Muscle layer of duodenum (tissue), 2 donors: Measurements from ENCODE around the gene FUT7.
"Not testable (repeated sequence)": the region's sequence is repeated elsewhere in the genome, so short reads cannot be mapped to it uniquely, and the experiment has no call there.

Experiments used
- H3K27ac ChIP-seq: one replicate; pipeline ENCODE4 v1.7.0; 2013; ENCODE audit warnings: mild to moderate bottlenecking, low read length
- H3K27me3 ChIP-seq: one replicate; pipeline ENCODE4 v1.7.0; 2013; ENCODE audit warnings: low read depth, mild to moderate bottlenecking, control low read depth, low read length
- H3K36me3 ChIP-seq, 2 donors: one replicate each; pipeline ENCODE4 v1.7.0; 2013; ENCODE audit warnings: low read length in 2 of 2, control low read depth in 1 of 2, mild to moderate bottlenecking in 1 of 2; ENCODE audit not compliant: insufficient read depth in 2 of 2, control insufficient read depth in 1 of 2
- H3K4me1 ChIP-seq, 2 donors: one replicate each; pipeline ENCODE4 v1.7.0; 2013; ENCODE audit warnings: low read length in 2 of 2, mild to moderate bottlenecking in 2 of 2, control low read depth in 1 of 2, moderate library complexity in 1 of 2; ENCODE audit not compliant: insufficient read depth in 2 of 2, control insufficient read depth in 1 of 2
- H3K4me3 ChIP-seq, 2 donors: one replicate each; pipeline ENCODE4 v1.7.0; 2013; ENCODE audit warnings: low read length in 2 of 2, low read depth in 1 of 2, mild to moderate bottlenecking in 1 of 2
- H3K9me3 ChIP-seq, 2 donors: one replicate each; pipeline ENCODE4 v1.7.0; 2013; ENCODE audit warnings: low read length in 2 of 2, control low read depth in 1 of 2, mild to moderate bottlenecking in 1 of 2; ENCODE audit not compliant: control insufficient read depth in 1 of 2
- donor health status: healthy.

The FUT7 gene

GRCh38 chr9:137035937-137036336 is 4.0 kb upstream of the FUT7 start:
- Histone ChIP-seq H3K27me3 (no peaks in the 10 kb centered on the region), H3K4me3 (no peak overlapping the region), H3K4me1 (peaks cover 0 to 12% of the 10 kb centered on the region in 2 donors), H3K27ac (no peak overlapping the region), H3K9me3 (no peaks in the 10 kb centered on the region), H3K36me3 (peaks cover 0 to 23% of the 10 kb centered on the region in 2 donors)

DNA sequence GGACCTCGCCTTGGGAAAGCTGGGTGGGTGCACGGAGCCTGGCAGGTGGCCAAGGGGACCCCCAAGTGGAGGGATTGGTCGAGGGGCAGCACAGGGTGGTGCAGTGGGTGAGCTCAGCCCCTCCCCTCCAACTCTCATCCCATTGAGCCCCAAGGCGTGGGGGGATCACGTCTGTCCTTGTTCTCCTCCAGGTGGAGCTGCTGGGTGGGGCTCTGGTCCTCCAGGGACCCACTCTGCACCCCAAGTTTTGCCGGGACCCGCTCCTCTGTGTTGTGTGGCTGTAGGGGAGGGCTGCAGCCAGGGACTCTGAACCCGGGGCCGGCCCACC is 3.6 kb upstream of the FUT7 start:
- H3K27me3 ChIP-seq = no peaks in the 10 kb centered on the region
- peaks cover 0 to 12% of the 10 kb centered on the region in 2 donors for H3K4me1 ChIP-seq
- peaks cover 0 to 18% of the 10 kb centered on the region in 2 donors for H3K36me3 ChIP-seq
- no peaks in the 10 kb centered on the region for H3K9me3 ChIP-seq
- no peak overlapping the region for H3K27ac ChIP-seq
- H3K4me3 ChIP-seq = no peak overlapping the region

- H3K4me1 ChIP-seq = peaks cover 0 to 12% of the 10 kb centered on the region in 2 donors
- no peaks in the 10 kb centered on the region for H3K9me3 ChIP-seq
- no peak overlapping the region for H3K27ac ChIP-seq
- no peaks in the 10 kb centered on the region for H3K27me3 ChIP-seq
- H3K36me3 ChIP-seq = peaks cover 0 to 14% of the 10 kb centered on the region in 2 donors
- no peak overlapping the region for H3K4me3 ChIP-seq
These were observed 3.0 kb upstream of the FUT7 start for GRCh38 chr9:137034709-137035506.

GRCh38 chr9:137034039-137034708 is 2.3 kb upstream of the FUT7 start:
- Histone ChIP-seq H3K4me3 (peak overlapping the region in 1 of 2 donors; percentile 38), H3K27me3 (no peaks in the 10 kb centered on the region), H3K27ac (no peak overlapping the region), H3K36me3 (peaks cover 0 to 6% of the 10 kb centered on the region in 2 donors), H3K9me3 (no peaks in the 10 kb centered on the region), H3K4me1 (peaks cover 0 to 17% of the 10 kb centered on the region in 2 donors)

- not testable (repeated sequence) for H3K27ac ChIP-seq
- H3K4me1 ChIP-seq = peaks cover 0 to 24% of the 10 kb centered on the region in 2 donors
These were observed 1.6 kb upstream of the FUT7 start for GRCh38 chr9:137033481-137033880.

DNA sequence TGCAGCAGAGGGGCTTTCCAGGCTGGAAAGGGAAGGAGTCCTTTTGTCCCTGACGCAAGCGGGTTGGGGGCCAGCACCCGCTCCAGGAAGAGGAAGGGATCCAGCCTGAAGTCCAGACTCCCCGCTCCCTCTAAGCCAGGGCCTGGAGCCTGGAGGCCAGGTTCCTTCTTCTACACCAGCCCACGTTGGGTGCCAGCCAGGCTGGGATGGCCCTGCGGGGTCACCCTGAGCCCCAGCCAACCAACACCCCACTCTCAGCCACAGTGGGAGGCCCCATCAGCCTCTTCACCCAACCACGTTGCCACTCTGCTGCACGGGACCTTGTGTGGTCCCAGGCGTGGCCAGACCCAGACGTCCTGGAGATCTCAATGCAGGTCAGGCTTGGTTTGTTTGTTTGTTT is 970 bp upstream of the FUT7 start:
- Histone ChIP-seq H3K27ac (no peak overlapping the region), H3K27me3 (no peaks in the 10 kb centered on the region), H3K4me3 (peak overlapping the region in 1 of 2 donors; percentile 38), H3K36me3 (no peaks in the 10 kb centered on the region), H3K4me1 (peaks cover 0 to 26% of the 10 kb centered on the region in 2 donors), H3K9me3 (no peaks in the 10 kb centered on the region)

More at GRCh38 chr9:137033481-137033880, 1.6 kb upstream of the FUT7 start:
- H3K27me3 ChIP-seq, H3K9me3 ChIP-seq, H3K36me3 ChIP-seq: not testable (repeated sequence)
- H3K4me3 ChIP-seq = peak overlapping the region in 1 of 2 donors; percentile 38

DNA sequence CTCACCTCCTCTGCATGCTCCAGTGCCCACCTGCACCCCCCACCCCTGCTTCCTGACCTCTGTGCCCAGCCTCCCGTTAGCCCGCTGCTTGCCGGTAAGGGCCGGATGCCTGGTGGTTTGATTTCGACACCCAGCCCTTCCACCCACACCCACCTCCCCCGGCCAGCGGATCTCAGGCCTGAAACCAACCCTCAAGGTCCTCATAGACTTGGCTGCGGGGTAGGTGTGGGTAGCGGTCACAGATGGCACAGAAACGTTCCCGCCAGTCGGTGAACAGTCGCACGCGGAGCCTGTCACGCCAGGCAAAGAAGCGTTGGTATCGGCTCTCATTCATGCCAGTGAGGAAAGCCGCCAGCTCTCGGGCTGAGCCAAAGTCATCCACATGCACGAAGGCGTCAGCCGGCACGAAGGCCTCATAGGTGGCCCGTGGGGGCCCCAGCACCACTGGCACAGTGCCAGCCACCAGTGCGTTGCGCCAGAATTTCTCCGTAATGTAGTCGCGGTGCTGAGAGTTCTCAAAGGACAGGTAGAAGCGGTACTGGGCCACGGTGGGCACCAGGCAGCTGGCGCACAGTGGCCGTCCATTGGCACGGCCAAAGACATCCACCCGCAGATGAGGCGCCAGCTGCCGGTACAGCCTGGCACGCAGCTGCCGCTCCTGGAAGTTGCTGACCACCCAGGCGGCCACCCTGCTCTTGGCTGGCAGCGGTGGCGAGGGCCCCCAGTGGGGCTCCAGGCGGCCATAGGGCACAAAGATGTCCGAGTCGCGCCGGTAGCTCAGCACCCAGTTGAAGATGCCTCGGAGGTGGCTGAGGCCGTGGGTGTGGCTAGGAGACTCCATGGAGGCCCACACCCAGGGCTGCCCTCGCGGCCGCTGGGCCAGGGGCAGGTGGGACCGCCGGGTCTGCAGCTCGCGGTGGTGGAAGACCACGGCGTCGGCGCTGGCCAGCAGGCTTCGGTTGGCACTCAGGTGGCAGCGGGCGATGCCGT is 1.1 kb downstream of the FUT7 start:
- H3K9me3 ChIP-seq = no peaks in the 10 kb centered on the region
- H3K4me1 ChIP-seq = peaks cover 0 to 45% of the 10 kb centered on the region in 2 donors
- no peaks in the 10 kb centered on the region for H3K27me3 ChIP-seq
- H3K36me3 ChIP-seq = no peaks in the 10 kb centered on the region
- H3K27ac ChIP-seq = no peak overlapping the region
- H3K4me3 ChIP-seq = peak overlapping the region in 1 of 2 donors; percentile 48

- H3K4me3 ChIP-seq = peak overlapping the region in 1 of 2 donors; percentile 48
- H3K36me3 ChIP-seq = no peaks in the 10 kb centered on the region
- no peaks in the 10 kb centered on the region for H3K27me3 ChIP-seq
- H3K9me3 ChIP-seq = no peaks in the 10 kb centered on the region
- H3K4me1 ChIP-seq = peaks cover 0 to 44% of the 10 kb centered on the region in 2 donors
- no peak overlapping the region for H3K27ac ChIP-seq
These were observed 1.9 kb downstream of the FUT7 start for GRCh38 chr9:137030006-137030405.

- no peak overlapping the region for H3K27ac ChIP-seq
- peaks cover 0 to 39% of the 10 kb centered on the region in 2 donors for H3K4me1 ChIP-seq
- no peaks in the 10 kb centered on the region for H3K9me3 ChIP-seq
- peak overlapping the region; percentile 42 to 59 for H3K4me3 ChIP-seq
- H3K36me3 ChIP-seq = no peaks in the 10 kb centered on the region
- H3K27me3 ChIP-seq = no peaks in the 10 kb centered on the region
These were observed 2.6 kb downstream of the FUT7 start for GRCh38 chr9:137029058-137029936.

- H3K9me3 ChIP-seq = no peaks in the 10 kb centered on the region
- H3K36me3 ChIP-seq = no peaks in the 10 kb centered on the region
- peak overlapping the region; percentile 42 to 59 for H3K4me3 ChIP-seq
- H3K27me3 ChIP-seq = no peaks in the 10 kb centered on the region
- no peak overlapping the region for H3K27ac ChIP-seq
- H3K4me1 ChIP-seq = peaks cover 0 to 39% of the 10 kb centered on the region in 2 donors
These were observed 3.4 kb downstream of the FUT7 start for GRCh38 chr9:137028263-137029057.
